ENCODE data around the gene GDA.

The GDA gene

DNA sequence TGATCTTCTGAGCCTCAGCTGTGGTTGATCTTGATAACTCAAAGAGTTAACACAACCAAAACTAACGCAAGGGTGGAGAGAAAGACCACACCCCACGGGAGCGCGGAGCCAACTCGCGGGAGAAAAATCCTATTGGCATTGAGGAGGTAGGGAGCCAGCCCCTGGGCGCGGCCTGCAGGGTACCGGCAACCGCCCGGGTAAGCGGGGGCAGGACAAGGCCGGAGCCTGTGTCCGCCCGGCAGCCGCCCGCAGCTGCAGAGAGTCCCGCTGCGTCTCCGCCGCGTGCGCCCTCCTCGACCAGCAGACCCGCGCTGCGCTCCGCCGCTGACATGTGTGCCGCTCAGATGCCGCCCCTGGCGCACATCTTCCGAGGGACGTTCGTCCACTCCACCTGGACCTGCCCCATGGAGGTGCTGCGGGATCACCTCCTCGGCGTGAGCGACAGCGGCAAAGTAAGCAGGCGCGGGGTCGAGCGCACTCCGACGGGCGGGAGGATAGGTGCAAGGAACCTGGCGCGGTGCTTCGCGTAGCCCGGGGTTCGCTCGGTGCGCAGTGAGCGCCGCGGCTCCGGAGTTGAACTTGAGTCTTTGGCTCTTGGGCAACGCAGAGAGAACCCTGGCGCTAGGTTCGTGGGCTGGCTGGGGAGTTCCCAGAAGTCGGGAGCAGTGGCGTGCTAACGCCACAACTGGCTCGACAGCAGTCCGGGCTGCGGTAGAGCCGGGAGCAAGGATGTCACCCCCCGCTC, at the start of gene GDA:
TSS of gene GDA (plus strand) at position 210 of the 745 bp plus-strand sequence. CDS start at position 330, 120 bp downstream.
- ATAC-seq (replicated peaks; ENCODE audit: extremely low read depth, poor library complexity, severe bottlenecking) (no peak), DNase-seq (ENCODE audit: low spot score in 2 of 2) (no peak)
- H3K4me3 Mint-ChIP-seq, result no peak within 1 kb of the TSS
- no peaks in the 10 kb centered on the region for H3K4me1 Mint-ChIP-seq
- no peaks in the 10 kb centered on the region for H3K36me3 Mint-ChIP-seq (ENCODE audit: insufficient read depth)
- H3K27me3 Mint-ChIP-seq, result peaks cover 49% of the 10 kb centered on the region
- no peak within 1 kb of the TSS for H3K27ac Mint-ChIP-seq (ENCODE audit: low read depth)
- H3K9me3 Mint-ChIP-seq, result no peaks in the 10 kb centered on the region

DNA sequence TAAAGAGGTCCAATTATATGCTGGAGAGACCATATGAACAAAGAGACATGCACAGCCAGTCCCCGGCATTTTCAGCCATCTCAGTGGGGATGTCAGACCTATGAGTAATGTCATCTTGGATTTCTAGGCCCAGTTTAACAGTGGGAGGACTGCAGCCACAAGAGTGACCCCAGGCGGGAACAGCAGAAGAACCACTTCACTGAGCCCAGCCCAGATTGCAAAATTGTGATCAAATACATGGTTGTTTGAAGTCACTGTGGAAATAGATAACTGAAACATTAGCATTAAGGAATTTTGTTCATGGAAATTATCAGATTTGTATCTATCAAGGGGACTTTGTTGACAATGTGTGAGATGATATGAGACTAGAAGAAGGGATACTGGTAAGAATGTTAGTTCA, 46.7 kb upstream of the GDA start:
- Mint-ChIP-seq H3K36me3 (ENCODE audit: insufficient read depth) (no peaks in the 10 kb centered on the region), H3K27ac (ENCODE audit: low read depth) (no peak overlapping the region), H3K9me3 (peaks cover 5% of the 10 kb centered on the region), H3K4me1 (no peaks in the 10 kb centered on the region), H3K27me3 (no peaks in the 10 kb centered on the region), H3K4me3 (no peak overlapping the region)
- DNase-seq (ENCODE audit: low spot score in 2 of 2) (no peak), ATAC-seq (replicated peaks; ENCODE audit: extremely low read depth, poor library complexity, severe bottlenecking) (no peak)

DNA sequence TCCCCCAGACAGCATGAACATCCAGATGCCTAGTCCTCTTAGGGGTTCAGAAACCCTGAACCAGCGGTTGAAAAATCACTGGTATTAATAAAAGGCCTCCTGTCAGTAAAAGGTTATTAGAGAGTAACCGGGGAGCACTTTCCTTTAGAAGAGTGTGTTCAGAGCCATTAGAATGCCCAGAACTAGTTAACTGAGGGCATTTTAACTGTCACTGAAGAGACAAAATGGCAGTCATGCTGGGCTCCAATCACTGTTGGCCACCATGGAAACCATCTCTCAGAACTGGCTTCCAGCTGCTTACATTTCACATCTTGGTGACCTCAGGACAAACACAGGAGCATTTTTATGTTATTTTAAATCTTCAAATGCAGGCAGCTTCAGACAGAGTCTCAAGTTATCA, 36.2 kb upstream of the GDA start:
- H3K4me3 Mint-ChIP-seq, result no peak overlapping the region
- peaks cover 19% of the 10 kb centered on the region for H3K27me3 Mint-ChIP-seq
- no peak for DNase-seq (ENCODE audit: low spot score in 2 of 2)
- no peak for ATAC-seq (replicated peaks; ENCODE audit: extremely low read depth, poor library complexity, severe bottlenecking)
- peaks cover 2% of the 10 kb centered on the region for H3K36me3 Mint-ChIP-seq (ENCODE audit: insufficient read depth)
- H3K9me3 Mint-ChIP-seq, result no peaks in the 10 kb centered on the region
- H3K27ac Mint-ChIP-seq (ENCODE audit: low read depth), result no peak overlapping the region
- no peaks in the 10 kb centered on the region for H3K4me1 Mint-ChIP-seq

DNA sequence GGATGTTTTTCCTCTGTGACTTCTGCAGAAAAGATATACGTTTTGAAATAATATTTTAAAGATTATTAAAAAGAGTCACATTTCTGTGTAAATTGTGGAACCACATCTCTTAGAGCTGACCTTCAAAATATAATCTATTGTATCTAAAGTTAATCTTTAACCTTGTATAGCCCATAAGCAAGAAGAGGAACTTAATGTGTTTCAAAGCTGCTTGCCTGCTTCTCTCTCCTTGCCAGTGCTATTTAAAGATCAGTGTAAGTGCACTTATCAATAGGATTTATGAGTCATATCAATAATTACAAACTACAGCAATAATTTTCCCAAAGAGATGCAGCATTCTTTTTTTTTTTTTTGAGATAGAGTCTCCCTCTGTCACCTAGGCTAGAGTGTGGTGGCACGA, 29.4 kb upstream of the GDA start:
- DNase-seq (ENCODE audit: low spot score in 2 of 2), result no peak
- Mint-ChIP-seq H3K36me3 (ENCODE audit: insufficient read depth) (no peaks in the 10 kb centered on the region), H3K4me3 (no peak overlapping the region), H3K9me3 (no peaks in the 10 kb centered on the region), H3K27me3 (peaks cover 8% of the 10 kb centered on the region), H3K27ac (ENCODE audit: low read depth) (no peak overlapping the region), H3K4me1 (no peaks in the 10 kb centered on the region)
- no peak for ATAC-seq (replicated peaks; ENCODE audit: extremely low read depth, poor library complexity, severe bottlenecking)

DNA sequence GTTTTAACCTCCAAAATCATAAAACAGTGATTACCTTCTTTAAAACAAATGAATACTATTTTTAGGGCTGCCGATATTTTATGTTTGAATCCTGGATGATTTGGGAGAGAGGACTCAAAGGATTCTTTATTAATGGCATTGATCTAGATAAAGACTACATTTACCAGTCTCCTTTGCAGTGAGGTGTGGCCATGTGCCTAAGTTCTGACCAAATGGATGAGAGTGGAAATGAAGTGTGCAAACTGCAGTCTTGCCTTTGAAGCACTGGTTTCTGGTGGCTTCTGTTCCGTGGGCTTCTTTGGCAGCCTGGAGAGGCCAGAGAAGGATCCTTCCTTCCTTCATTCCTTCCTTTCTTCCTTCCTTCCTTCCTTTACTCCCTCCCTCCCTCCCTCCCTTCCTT, 24.3 kb upstream of the GDA start:
- Mint-ChIP-seq H3K27me3 (peaks cover 38% of the 10 kb centered on the region), H3K4me1 (no peaks in the 10 kb centered on the region), H3K36me3 (ENCODE audit: insufficient read depth) (no peaks in the 10 kb centered on the region), H3K27ac (ENCODE audit: low read depth) (no peak overlapping the region), H3K9me3 (no peaks in the 10 kb centered on the region), H3K4me3 (no peak overlapping the region)
- ATAC-seq (replicated peaks; ENCODE audit: extremely low read depth, poor library complexity, severe bottlenecking) (no peak), DNase-seq (ENCODE audit: low spot score in 2 of 2) (no peak)

DNA sequence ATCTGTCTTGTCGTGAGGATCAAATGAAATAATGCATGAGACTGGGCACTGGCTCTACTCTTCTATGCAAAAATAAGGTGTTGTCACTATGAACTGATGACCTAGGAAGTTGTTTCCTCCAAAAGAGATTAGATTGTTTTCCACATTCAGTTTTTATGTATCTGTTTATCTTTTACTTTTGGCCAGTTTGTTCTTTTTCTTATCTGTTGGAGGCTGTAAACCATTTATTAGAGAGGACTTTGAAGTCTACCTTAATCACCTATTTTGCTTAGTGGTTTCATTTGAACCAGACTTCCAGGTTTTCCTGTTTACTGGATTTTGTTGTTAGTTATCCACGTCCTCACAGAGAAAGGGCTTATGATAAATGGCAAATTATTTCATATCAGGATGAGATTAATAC, 21.5 kb upstream of the GDA start:
- ATAC-seq (replicated peaks; ENCODE audit: extremely low read depth, poor library complexity, severe bottlenecking) (no peak), DNase-seq (ENCODE audit: low spot score in 2 of 2) (no peak)
- Mint-ChIP-seq H3K36me3 (ENCODE audit: insufficient read depth) (no peaks in the 10 kb centered on the region), H3K4me3 (no peak overlapping the region), H3K9me3 (no peaks in the 10 kb centered on the region), H3K27me3 (peaks cover 48% of the 10 kb centered on the region), H3K27ac (ENCODE audit: low read depth) (no peak overlapping the region), H3K4me1 (no peaks in the 10 kb centered on the region)

DNA sequence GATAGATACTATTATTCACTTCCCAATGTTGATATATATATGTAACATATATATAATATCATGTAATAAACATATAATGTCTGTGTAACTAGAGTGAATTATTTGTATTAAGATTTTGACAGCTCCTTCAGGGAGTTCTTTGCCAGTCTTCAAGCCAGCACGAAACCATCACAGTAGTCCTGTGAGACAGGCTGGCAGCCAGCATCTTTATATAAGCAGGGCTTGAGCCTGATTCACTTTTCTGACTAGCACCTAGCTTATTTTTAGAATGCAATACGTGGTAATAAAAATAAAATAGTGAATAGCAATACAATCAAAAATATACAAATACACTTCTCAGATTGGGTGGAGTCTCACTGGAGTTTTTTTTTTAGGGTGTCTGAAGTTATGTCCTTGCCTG, 20.7 kb upstream of the GDA start:
- no peaks in the 10 kb centered on the region for H3K4me1 Mint-ChIP-seq
- ATAC-seq (replicated peaks; ENCODE audit: extremely low read depth, poor library complexity, severe bottlenecking) (no peak), DNase-seq (ENCODE audit: low spot score in 2 of 2) (no peak)
- no peaks in the 10 kb centered on the region for H3K36me3 Mint-ChIP-seq (ENCODE audit: insufficient read depth)
- peaks cover 48% of the 10 kb centered on the region for H3K27me3 Mint-ChIP-seq
- H3K4me3 Mint-ChIP-seq, result no peak overlapping the region
- H3K9me3 Mint-ChIP-seq, result no peaks in the 10 kb centered on the region
- H3K27ac Mint-ChIP-seq (ENCODE audit: low read depth), result no peak overlapping the region

DNA sequence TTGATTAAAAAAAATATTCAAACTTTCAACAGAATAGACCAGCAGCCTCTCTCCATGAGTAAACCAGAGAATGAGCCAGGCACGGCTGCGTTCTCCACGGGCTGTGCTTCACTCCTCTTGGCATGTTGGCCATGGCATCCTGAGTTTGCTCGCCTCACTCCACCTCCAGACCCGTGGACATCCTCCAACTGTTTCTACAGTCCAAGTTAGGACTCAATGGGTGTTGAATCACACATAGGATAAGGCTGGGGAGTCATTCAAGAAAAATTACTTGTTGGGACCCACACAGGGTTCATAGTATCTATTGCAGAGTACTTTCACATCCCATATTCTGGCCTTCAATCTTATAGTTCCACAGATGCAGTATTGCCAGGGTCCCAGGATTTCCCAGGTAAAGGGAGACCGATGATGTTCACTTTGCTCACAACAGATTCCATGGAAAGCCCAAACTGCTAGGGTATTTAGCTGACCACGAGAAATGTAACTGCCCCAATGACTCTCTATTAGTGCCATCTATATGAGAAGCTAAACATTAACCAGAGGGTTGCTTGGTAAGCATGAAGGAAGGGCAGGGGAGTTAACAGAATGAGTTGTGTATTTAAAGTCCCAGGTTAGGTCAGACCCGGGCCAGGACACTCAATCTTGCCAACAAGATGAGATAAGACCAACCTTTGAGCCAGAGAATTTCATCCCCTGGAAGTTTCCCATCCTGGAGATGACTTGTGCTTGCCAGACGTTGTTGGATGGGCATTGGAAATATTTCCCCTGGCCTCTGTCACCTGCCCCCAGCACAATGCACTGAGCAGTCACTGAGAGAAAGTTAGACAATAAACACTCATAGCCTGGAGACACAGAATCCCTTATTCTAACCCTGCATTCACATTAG, 19.7 kb upstream of the GDA start:
- Mint-ChIP-seq H3K27me3 (peaks cover 48% of the 10 kb centered on the region), H3K4me1 (no peaks in the 10 kb centered on the region), H3K9me3 (no peaks in the 10 kb centered on the region), H3K4me3 (no peak overlapping the region), H3K36me3 (ENCODE audit: insufficient read depth) (no peaks in the 10 kb centered on the region), H3K27ac (ENCODE audit: low read depth) (no peak overlapping the region)
- ATAC-seq (replicated peaks; ENCODE audit: extremely low read depth, poor library complexity, severe bottlenecking) (no peak), DNase-seq (ENCODE audit: low spot score in 2 of 2) (no peak)

DNA sequence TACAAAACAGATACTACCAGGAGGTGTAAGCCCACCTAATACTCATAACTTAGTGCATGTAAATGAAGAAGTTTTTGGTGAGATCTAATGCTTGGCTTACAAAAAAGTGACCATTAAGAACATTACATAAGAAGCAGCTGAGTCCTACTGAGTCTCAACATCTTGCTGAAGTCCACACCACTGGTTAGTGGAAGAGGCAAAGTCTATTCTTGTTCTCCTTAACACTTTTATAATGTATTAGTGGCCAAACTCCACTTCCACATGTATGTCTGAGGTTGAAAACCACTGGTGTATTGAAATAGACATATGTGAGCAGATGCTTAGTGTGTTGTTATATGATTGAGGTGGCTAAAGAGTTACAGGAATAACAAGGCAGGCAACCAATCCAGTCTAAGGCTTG, 18.9 kb upstream of the GDA start:
- Mint-ChIP-seq H3K4me1 (no peaks in the 10 kb centered on the region), H3K27ac (ENCODE audit: low read depth) (no peak overlapping the region), H3K27me3 (peaks cover 48% of the 10 kb centered on the region), H3K36me3 (ENCODE audit: insufficient read depth) (no peaks in the 10 kb centered on the region), H3K4me3 (no peak overlapping the region), H3K9me3 (no peaks in the 10 kb centered on the region)
- DNase-seq (ENCODE audit: low spot score in 2 of 2) (no peak), ATAC-seq (replicated peaks; ENCODE audit: extremely low read depth, poor library complexity, severe bottlenecking) (no peak)

DNA sequence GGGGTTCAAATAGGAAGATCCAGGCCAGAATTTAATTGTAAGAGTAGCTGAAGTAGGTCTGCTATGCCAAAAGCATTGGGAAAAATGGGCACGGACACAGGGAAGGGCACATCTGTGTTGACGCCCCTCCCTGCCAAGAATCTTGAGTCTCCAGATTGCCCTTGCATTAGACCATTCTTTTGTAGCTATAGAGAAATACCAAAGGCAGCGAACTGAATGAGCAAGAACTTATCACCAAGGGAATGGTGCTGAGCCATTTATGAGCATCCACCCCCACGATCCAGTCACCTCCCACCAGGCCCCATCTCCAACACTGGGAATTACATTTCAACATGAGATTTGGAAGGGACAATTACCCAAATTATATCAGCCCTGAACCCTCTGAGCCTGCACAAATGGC, 18.0 kb upstream of the GDA start:
- Mint-ChIP-seq H3K36me3 (ENCODE audit: insufficient read depth) (no peaks in the 10 kb centered on the region), H3K9me3 (no peaks in the 10 kb centered on the region), H3K4me1 (no peaks in the 10 kb centered on the region), H3K27me3 (peaks cover 44% of the 10 kb centered on the region), H3K27ac (ENCODE audit: low read depth) (no peak overlapping the region), H3K4me3 (no peak overlapping the region)
- no peak for ATAC-seq (replicated peaks; ENCODE audit: extremely low read depth, poor library complexity, severe bottlenecking)
- no peak for DNase-seq (ENCODE audit: low spot score in 2 of 2)

DNA sequence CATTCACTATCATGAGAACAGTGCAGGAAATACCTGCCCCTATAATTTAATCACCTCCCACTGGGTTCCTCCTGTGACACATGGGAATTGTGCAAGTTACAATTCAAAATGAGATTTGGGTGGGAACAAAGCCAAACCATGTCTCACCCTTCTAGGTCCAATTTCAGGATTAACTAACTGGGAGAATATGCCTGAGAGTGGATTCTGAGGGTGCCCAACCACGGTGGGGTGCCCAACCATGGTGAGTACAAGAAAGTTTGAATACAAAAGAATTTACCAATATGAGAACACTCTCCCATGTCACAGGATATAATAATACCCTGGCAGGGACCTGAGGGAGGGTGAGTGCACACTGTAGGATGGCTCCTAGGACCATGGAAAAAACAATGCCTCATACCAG, 17.2 kb upstream of the GDA start:
- peaks cover 36% of the 10 kb centered on the region for H3K27me3 Mint-ChIP-seq
- H3K36me3 Mint-ChIP-seq (ENCODE audit: insufficient read depth), result no peaks in the 10 kb centered on the region
- no peaks in the 10 kb centered on the region for H3K4me1 Mint-ChIP-seq
- ATAC-seq (replicated peaks; ENCODE audit: extremely low read depth, poor library complexity, severe bottlenecking), result no peak
- H3K27ac Mint-ChIP-seq (ENCODE audit: low read depth), result no peak overlapping the region
- no peak for DNase-seq (ENCODE audit: low spot score in 2 of 2)
- no peak overlapping the region for H3K4me3 Mint-ChIP-seq
- H3K9me3 Mint-ChIP-seq, result no peaks in the 10 kb centered on the region

DNA sequence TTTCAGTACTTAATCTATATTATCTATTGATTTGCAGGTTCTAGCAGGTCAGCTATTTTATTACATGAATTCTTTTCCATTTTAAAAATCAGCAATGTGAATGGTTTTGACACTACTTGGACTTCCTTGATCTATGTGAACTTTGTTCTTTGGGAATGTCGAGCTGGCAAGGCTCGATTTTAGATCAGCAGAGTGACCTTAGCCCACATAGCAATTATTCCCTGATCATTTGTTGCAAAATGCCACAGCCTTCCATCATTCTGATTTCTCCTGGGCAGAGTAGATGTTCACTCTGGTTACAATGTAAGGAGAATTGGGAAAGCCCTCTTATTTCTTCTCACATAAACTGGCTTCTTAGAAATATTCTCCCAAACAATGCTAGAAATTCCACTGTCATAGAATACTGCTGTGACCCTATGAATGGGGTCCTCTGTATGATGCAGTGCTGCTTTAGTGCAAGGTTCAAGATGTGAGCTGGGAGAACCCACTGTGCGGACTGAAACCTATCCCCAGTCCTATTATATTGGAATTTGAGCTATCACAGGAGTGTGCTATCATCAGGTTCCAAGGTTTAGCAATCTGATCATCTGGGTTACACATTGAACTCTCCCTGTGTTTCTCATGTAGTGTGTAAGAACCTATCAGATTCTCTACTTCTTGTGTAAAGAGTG, 15.7 kb upstream of the GDA start:
- peaks cover 21% of the 10 kb centered on the region for H3K27me3 Mint-ChIP-seq
- no peaks in the 10 kb centered on the region for H3K36me3 Mint-ChIP-seq (ENCODE audit: insufficient read depth)
- no peak for ATAC-seq (replicated peaks; ENCODE audit: extremely low read depth, poor library complexity, severe bottlenecking)
- DNase-seq (ENCODE audit: low spot score in 2 of 2), result no peak
- H3K9me3 Mint-ChIP-seq, result no peaks in the 10 kb centered on the region
- no peaks in the 10 kb centered on the region for H3K4me1 Mint-ChIP-seq
- H3K27ac Mint-ChIP-seq (ENCODE audit: low read depth), result no peak overlapping the region
- H3K4me3 Mint-ChIP-seq, result no peak overlapping the region

DNA sequence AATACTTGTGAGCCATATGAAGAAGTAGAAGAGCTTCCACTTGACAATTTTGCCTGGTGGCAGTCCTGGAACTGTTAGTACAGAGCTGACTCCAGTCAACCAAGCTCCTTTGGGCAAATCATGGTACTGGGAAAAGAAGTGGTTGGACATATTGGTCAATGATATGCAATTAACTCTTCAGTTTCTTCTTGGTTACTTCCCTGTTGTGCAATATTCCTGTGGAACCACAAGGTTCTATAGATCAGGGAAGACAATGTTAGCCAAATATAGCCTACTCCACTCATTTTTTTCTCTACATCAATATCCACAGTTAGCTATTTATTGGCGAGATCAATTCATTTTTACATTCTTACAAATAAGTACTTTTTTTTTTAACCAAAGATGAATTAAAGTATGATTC, 14.4 kb upstream of the GDA start:
- ATAC-seq (replicated peaks; ENCODE audit: extremely low read depth, poor library complexity, severe bottlenecking) (no peak), DNase-seq (ENCODE audit: low spot score in 2 of 2) (no peak)
- peaks cover 17% of the 10 kb centered on the region for H3K27me3 Mint-ChIP-seq
- H3K9me3 Mint-ChIP-seq, result no peaks in the 10 kb centered on the region
- no peak overlapping the region for H3K4me3 Mint-ChIP-seq
- no peaks in the 10 kb centered on the region for H3K4me1 Mint-ChIP-seq
- no peak overlapping the region for H3K27ac Mint-ChIP-seq (ENCODE audit: low read depth)
- H3K36me3 Mint-ChIP-seq (ENCODE audit: insufficient read depth), result no peaks in the 10 kb centered on the region

Data from central memory CD8-positive, alpha-beta T cell (primary cell).